ENCODE measurements around the gene DNASE1L3.

The DNASE1L3 gene

GRCh38 chr3:58210761-58211460 lies at the start of gene DNASE1L3:
DNASE1L3 (minus strand) TSS chr3:58210972; CDS start chr3:58210906, 66 bp downstream.
- TF ChIP-seq CTCF (IDR thresholded peaks at IDR 0.05; ENCODE audit: insufficient read depth, low read length, poor library complexity, severe bottlenecking) = no peak
- Histone ChIP-seq H3K4me3 (replicated peaks; ENCODE audit: low read depth, low read length) (no peak within 1 kb of the TSS), H3K36me3 (ENCODE audit: control insufficient read depth, insufficient read depth, low read length) (no peaks in the 10 kb centered on the region; the same call in 1 of the 2 replicates), H3K27me3 (replicated peaks; ENCODE audit: control insufficient read depth, insufficient read depth, low read length) (no peaks in the 10 kb centered on the region)
- DNase-seq (ENCODE audit: extremely low read depth, insufficient read length) = no peak

- H3K36me3 ChIP-seq (ENCODE audit: control insufficient read depth, insufficient read depth, low read length) = peaks cover 5% of the 10 kb centered on the region
- H3K4me3 ChIP-seq (replicated peaks; ENCODE audit: low read depth, low read length) = no peak overlapping the region
- H3K27me3 ChIP-seq (replicated peaks; ENCODE audit: control insufficient read depth, insufficient read depth, low read length) = no peaks in the 10 kb centered on the region
- DNase-seq (ENCODE audit: extremely low read depth, insufficient read length) = no peak
- no peak for TF ChIP-seq CTCF (IDR thresholded peaks at IDR 0.05; ENCODE audit: insufficient read depth, low read length, poor library complexity, severe bottlenecking)
These were observed 49.5 kb upstream of the DNASE1L3 start for GRCh38 chr3:58260261-58260731.

GRCh38 chr3:58258392-58259055 lies 47.8 kb upstream of the DNASE1L3 start:
- Histone ChIP-seq H3K36me3 (ENCODE audit: control insufficient read depth, insufficient read depth, low read length) (peaks cover 5% of the 10 kb centered on the region), H3K4me3 (replicated peaks; ENCODE audit: low read depth, low read length) (no peak overlapping the region), H3K27me3 (replicated peaks; ENCODE audit: control insufficient read depth, insufficient read depth, low read length) (no peaks in the 10 kb centered on the region)
- TF ChIP-seq CTCF (IDR thresholded peaks at IDR 0.05; ENCODE audit: insufficient read depth, low read length, poor library complexity, severe bottlenecking) = no peak
- DNase-seq (ENCODE audit: extremely low read depth, insufficient read length) = no peak

GRCh38 chr3:58256511-58256910 lies 45.7 kb upstream of the DNASE1L3 start:
- Histone ChIP-seq H3K27me3 (replicated peaks; ENCODE audit: control insufficient read depth, insufficient read depth, low read length) (no peaks in the 10 kb centered on the region), H3K36me3 (ENCODE audit: control insufficient read depth, insufficient read depth, low read length) (peaks cover 5% of the 10 kb centered on the region), H3K4me3 (replicated peaks; ENCODE audit: low read depth, low read length) (no peak overlapping the region)
- no peak for TF ChIP-seq CTCF (IDR thresholded peaks at IDR 0.05; ENCODE audit: insufficient read depth, low read length, poor library complexity, severe bottlenecking)
- DNase-seq (ENCODE audit: extremely low read depth, insufficient read length) = no peak

GRCh38 chr3:58256061-58256460 lies 45.3 kb upstream of the DNASE1L3 start:
- Histone ChIP-seq H3K27me3 (replicated peaks; ENCODE audit: control insufficient read depth, insufficient read depth, low read length) (no peaks in the 10 kb centered on the region), H3K4me3 (replicated peaks; ENCODE audit: low read depth, low read length) (no peak overlapping the region), H3K36me3 (ENCODE audit: control insufficient read depth, insufficient read depth, low read length) (peaks cover 5% of the 10 kb centered on the region)
- TF ChIP-seq CTCF (IDR thresholded peaks at IDR 0.05; ENCODE audit: insufficient read depth, low read length, poor library complexity, severe bottlenecking) = no peak
- no peak for DNase-seq (ENCODE audit: extremely low read depth, insufficient read length)

Data from GM06990 (cell line).